Measurements from ENCODE around the gene KDM4C. TPM values are rescaled to one million over a fixed set of nuclear protein-coding genes. Genes with fewer than 3 reads are reported as not detected.
"Not testable (repeated sequence)": the region's sequence is repeated elsewhere in the genome, so short reads cannot be mapped to it uniquely, and the experiment has no call there.

KDM4C gene
- total RNA-seq, 2 experiments from 2014 or later, result 60.1 to 61.3 TPM

DNA sequence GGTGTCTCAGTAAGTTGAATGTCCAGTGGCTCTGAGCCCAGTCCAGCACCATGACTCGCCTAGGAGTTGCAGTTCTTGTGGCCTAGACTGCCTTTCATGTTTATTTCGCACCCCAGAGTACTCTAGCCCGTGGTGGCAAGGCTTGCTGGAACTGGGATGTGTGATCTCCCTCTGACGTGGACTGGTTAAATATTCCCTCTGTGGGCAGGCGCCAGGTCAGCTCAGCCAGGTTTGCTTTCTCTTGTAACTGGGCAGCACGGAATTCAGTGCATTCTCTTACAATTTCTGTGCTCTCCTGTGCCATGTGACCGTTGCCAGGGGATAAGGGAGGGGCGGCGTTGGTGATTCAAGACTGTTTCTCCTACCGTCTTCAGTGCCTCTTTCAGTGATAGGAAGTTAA is 270.8 kb downstream of the KDM4C start:
- Histone ChIP-seq H3K27me3 (ENCODE audit: control insufficient read depth in 1 of 2, insufficient read depth in 2 of 2, low read length in 2 of 2) (no peaks in the 10 kb centered on the region), H3K4me3 (ENCODE audit: low read length) (no peak overlapping the region), H3K27ac (ENCODE audit: low read depth in 1 of 2, low read length in 2 of 2) (no peak overlapping the region), H3K36me3 (ENCODE audit: insufficient read depth, low read length) (peaks cover 26% of the 10 kb centered on the region), H3K4me1 (ENCODE audit: insufficient read depth, low read length) (no peaks in the 10 kb centered on the region), H3K9me3 (ENCODE audit: control insufficient read depth in 1 of 2, insufficient read depth in 1 of 2, low read length in 2 of 2) (no peaks in the 10 kb centered on the region)
- ChIA-PET POLR2A (no interaction called here), CTCF (no interaction called here)
- H3K9me3 Mint-ChIP-seq, result peaks cover 3% of the 10 kb centered on the region
- TF ChIP-seq, protein P1, sequence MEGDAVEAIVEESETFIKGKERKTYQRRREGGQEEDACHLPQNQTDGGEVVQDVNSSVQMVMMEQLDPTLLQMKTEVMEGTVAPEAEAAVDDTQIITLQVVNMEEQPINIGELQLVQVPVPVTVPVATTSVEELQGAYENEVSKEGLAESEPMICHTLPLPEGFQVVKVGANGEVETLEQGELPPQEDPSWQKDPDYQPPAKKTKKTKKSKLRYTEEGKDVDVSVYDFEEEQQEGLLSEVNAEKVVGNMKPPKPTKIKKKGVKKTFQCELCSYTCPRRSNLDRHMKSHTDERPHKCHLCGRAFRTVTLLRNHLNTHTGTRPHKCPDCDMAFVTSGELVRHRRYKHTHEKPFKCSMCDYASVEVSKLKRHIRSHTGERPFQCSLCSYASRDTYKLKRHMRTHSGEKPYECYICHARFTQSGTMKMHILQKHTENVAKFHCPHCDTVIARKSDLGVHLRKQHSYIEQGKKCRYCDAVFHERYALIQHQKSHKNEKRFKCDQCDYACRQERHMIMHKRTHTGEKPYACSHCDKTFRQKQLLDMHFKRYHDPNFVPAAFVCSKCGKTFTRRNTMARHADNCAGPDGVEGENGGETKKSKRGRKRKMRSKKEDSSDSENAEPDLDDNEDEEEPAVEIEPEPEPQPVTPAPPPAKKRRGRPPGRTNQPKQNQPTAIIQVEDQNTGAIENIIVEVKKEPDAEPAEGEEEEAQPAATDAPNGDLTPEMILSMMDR (IDR thresholded peaks at IDR 0.05), result no peak
- H3K36me3 Mint-ChIP-seq (ENCODE audit: low read depth), result peaks cover 76% of the 10 kb centered on the region
- intact Hi-C loops (cut with DNase I, micrococcal nuclease), result no loop called here
- no peak overlapping the region for H3K27ac Mint-ChIP-seq
- no peaks in the 10 kb centered on the region for H3K27me3 Mint-ChIP-seq
- no peak for ATAC-seq (ENCODE audit: poor library complexity)
- DNase-seq, result no peak
- H3K4me1 Mint-ChIP-seq (ENCODE audit: low read depth), result no peaks in the 10 kb centered on the region
- no peak overlapping the region for H3K4me3 Mint-ChIP-seq

DNA sequence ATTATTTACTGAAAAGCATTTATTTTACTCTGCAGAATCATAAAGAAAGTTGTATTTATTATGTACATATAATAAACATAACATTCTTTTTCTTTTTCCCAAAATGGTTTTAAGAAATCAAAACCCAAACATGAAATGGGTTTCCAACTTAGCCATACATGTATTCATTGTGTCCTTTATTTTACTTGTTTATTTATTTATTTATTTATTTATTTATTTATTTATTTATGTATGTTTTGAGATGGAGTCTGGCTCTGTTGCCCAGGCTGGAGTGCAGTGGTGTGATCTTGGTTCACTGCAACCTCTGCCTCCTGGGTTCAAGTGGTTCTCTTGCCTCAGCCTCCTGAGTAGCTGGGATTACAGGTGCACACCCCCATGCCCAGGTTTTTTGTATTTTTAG is 273.2 kb downstream of the KDM4C start:
- H3K36me3 Mint-ChIP-seq (ENCODE audit: low read depth), result peaks cover 74% of the 10 kb centered on the region

DNA sequence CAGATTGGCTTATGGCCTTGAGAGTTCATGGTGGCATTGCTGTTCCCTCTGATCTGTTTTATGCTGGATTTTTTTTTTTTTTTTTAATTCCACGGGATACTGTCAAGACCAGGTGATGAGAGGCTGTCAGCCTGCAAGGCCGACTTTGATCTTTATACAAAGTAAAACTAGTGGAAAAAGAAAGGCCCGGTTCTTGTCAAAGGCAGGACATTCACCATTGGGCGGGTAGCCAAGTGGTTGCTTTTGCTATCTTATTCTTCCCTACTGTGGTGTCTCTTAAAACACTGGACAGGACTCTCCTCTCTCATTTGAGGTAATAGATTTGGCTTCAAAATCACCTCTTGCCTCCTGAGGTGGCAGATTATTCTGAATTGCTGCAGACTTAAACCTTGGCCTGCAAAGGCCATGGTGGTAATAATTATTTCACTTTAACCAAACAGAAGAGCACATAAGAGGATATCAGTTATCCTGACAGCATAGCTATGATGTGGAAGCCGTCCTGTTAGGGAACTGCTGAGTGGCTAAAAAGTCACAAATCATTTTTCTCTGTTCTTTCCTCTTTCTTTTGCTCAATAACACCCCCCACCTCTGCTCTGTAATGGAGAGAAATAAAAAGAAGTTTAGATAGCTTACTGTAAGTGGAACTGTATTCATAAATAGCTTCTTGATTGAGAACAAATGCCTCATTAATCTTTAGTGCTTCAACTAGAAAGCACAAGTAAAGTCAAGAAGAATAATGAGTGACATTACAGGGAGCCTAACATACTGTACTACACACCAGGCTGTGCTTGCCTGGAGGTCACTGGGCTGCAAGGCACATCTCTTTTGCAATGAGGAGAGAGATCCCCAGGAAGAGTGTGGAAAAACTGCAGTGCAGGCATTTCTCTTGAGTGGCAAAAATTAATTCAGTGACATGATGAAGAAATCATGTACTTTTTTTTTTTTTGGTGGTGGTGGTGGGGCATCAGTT is 275.6 kb downstream of the KDM4C start:
- ChIA-PET CTCF (no interaction called here), POLR2A (no interaction called here)
- intact Hi-C loops (cut with DNase I, micrococcal nuclease), result no loop called here
- peaks cover 68% of the 10 kb centered on the region for H3K36me3 Mint-ChIP-seq (ENCODE audit: low read depth)
- TF ChIP-seq, protein P1 (IDR thresholded peaks at IDR 0.05), result no peak
- no peak for DNase-seq
- Histone ChIP-seq H3K4me1 (ENCODE audit: insufficient read depth, low read length) (no peaks in the 10 kb centered on the region), H3K27me3 (ENCODE audit: control insufficient read depth in 1 of 2, insufficient read depth in 2 of 2, low read length in 2 of 2) (no peaks in the 10 kb centered on the region), H3K9me3 (ENCODE audit: control insufficient read depth in 1 of 2, insufficient read depth in 1 of 2, low read length in 2 of 2) (no peaks in the 10 kb centered on the region), H3K27ac (ENCODE audit: low read depth in 1 of 2, low read length in 2 of 2) (no peak overlapping the region), H3K36me3 (ENCODE audit: insufficient read depth, low read length) (peaks cover 15% of the 10 kb centered on the region), H3K4me3 (ENCODE audit: low read length) (no peak overlapping the region)
- no peaks in the 10 kb centered on the region for H3K27me3 Mint-ChIP-seq
- H3K4me1 Mint-ChIP-seq (ENCODE audit: low read depth), result peaks cover 4% of the 10 kb centered on the region
- H3K27ac Mint-ChIP-seq, result no peak overlapping the region
- H3K4me3 Mint-ChIP-seq, result no peak overlapping the region
- no peaks in the 10 kb centered on the region for H3K9me3 Mint-ChIP-seq
- ATAC-seq (ENCODE audit: poor library complexity), result no peak

More for the DNA sequence above, 273.2 kb downstream of the KDM4C start:
- H3K4me3 Mint-ChIP-seq; H3K27me3 Mint-ChIP-seq; H3K9me3 Mint-ChIP-seq; H3K4me3 ChIP-seq (ENCODE audit: low read length); intact Hi-C loops (cut with DNase I, micrococcal nuclease); CTCF ChIA-PET; H3K27ac ChIP-seq (ENCODE audit: low read depth in 1 of 2, low read length in 2 of 2); H3K27ac Mint-ChIP-seq; H3K27me3 ChIP-seq (ENCODE audit: control insufficient read depth in 1 of 2, insufficient read depth in 2 of 2, low read length in 2 of 2); ATAC-seq (ENCODE audit: poor library complexity); H3K4me1 ChIP-seq (ENCODE audit: insufficient read depth, low read length); DNase-seq; H3K4me1 Mint-ChIP-seq (ENCODE audit: low read depth); H3K9me3 ChIP-seq (ENCODE audit: control insufficient read depth in 1 of 2, insufficient read depth in 1 of 2, low read length in 2 of 2): not testable (repeated sequence)
- POLR2A ChIA-PET, result interaction anchor here (0.7 kb wide), 1 partner anchor 521 kb away, joined by 5 read pairs; no protein-coding TSS in a partner anchor
- H3K36me3 ChIP-seq (ENCODE audit: insufficient read depth, low read length), result peaks cover 29% of the 10 kb centered on the region
